RKO (cell line): ENCODE measurements around the gene SLC5A10.

Source experiments
- DNase-seq: peaks from one replicate; pipeline ENCODE4 v3.0.0-alpha.2; 2016; ENCODE audit warnings: low spot score

SLC5A10 gene

DNA sequence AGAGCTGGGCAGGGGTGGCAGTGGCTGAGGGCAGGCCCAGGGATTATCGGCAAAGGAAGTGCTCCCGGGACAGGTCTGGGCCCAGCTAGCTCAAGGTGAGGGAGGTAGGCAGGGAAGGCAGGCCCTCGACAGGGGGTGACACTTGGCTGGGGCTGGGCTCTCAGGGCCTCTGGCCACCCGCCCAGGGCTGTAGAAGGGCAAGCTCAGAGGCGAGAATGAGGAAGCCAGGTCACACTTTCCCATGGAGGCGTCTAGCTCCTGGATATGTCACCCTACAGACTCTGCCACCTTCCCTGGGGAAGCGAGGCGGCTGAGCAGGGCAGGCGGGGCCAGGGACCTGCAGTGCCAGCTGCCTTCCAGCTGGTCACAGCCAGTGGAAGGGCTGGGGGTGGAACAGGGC is 33.5 kb downstream of the SLC5A10 start:
- DNase-seq: no peak

DNA sequence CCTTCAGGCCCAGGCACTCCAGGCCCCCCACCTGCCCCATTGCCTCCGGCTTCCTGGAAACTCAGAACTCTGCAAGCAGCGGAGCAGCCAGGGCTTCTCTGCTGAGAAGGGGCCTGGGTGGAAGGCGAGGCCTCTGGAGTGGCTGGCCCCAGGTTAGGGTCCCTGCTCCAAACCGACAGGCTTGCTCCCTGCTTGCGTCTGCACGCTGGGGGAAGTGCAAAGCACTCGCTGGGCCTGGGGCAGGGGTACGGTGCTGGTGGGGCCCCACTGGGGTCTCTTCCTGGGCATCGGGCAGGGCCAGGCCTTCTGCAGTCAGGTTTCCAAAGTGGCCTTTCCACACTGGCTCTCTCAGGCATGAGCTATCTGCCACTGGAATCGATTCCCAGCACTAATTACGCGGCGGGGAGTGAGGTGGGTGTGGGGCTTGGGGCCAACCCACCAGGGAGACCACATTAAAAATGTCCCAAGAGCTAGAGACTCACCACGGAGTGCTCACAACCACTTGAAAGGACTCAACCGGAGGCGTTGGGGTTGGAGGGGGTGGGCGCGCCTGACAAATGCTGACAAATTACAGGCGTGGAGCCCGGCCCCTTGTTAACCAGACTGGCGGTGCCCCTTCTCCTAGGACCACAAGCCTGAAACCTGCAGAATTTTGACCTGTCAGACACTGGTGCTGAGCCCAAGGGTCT is 34.7 kb downstream of the SLC5A10 start:
- no peak for DNase-seq

DNA sequence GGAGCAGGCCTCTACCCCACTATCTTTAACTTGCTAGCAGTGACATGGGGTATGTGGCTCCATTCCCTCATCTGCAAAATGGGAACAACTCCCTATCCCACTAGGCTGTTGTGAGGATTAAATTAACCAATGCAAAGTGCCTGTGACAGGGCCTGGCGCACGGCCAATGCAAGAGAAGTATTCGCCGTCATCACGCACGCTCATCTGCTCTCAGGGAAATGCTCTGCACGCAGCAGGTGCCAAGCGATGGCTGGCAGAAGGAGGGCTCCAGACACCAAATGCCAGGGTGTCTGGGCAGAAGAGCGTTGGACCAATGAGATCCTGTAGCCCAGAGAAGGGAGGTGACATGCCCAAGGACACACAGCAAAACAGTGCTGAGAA is 35.3 kb downstream of the SLC5A10 start:
- no peak for DNase-seq

DNA sequence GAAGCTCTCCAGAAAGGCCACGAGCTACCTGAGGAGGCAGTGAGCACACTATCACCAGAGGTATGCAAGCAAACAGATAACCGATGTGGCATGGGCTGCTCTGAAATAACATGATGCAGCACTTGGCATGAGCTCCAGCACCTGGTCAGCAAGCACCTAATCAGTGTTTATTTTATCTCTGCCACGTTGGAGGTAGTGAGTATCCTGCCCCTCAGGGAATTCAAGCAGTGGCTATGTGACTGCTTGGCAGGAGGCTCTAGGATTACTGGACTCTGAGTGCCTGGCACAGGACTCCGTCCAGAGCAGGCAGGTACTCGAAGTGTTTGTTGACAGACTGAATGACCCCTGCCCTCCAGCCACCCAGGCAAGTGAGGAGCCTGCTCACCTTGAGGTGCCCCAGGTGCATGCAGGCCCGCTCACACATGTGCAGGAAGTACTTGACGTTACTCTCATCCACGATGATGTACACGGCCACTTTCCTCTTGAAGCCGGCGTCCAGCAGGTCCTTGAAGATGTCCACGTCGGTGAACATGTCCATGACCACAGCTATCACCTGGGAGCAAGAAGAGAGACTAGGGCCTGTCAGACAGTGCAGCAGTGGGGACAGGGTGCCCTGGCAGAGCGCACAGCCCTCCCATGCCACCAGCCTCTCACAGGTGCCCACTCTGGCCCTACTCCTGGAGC is 36.0 kb downstream of the SLC5A10 start:
- DNase-seq: no peak

DNA sequence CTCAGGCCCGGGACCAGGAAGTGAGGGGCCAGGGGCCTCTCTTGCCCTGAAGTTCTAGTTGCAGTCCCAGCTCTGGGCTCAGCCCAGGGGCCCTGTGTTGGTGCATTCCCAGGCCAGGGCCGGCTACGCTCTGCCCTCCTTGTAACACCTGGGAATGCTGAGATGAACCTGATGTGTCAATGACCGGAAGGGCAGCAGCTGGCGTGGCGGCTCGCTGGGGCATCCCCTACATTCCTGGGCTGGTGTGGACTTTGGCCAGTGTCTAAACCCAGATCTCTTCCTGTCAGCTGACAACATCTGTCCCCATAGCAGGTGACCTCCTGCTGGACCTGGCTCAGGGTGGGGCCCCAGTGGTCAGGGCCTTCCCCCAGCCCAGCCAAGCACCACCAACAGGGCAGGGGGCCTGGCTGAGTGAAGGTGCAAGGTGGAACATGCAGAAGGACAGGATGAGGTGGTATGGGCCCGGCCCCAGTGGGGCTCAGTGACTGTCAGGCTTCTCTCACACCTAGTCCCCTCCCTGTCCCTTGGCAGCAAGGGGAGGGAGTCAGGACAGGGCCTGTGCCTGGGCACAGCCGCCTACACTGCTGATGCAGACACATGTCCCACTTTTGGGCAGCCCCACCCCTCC is 36.7 kb downstream of the SLC5A10 start:
- no peak for DNase-seq

DNA sequence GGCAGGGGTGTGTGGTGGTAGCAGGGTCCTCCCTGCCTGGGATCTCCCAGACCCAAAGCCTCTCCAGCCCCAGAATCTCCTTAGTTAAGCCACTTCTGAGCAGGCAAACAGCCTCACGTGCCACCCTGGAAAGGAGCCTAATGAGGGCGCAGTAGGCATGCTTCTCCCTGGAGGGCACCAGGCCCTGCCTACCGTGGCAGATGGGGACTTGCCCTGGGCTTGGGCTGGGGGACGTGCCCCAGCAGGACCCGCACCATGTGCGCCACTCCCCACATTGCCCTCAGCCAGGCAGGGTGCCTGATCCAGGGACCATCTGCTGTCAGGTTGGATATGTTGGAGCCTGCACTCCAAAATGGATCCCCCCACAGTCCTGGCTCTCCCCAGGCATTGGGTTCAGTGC is 38.4 kb downstream of the SLC5A10 start:
- no peak for DNase-seq

DNA sequence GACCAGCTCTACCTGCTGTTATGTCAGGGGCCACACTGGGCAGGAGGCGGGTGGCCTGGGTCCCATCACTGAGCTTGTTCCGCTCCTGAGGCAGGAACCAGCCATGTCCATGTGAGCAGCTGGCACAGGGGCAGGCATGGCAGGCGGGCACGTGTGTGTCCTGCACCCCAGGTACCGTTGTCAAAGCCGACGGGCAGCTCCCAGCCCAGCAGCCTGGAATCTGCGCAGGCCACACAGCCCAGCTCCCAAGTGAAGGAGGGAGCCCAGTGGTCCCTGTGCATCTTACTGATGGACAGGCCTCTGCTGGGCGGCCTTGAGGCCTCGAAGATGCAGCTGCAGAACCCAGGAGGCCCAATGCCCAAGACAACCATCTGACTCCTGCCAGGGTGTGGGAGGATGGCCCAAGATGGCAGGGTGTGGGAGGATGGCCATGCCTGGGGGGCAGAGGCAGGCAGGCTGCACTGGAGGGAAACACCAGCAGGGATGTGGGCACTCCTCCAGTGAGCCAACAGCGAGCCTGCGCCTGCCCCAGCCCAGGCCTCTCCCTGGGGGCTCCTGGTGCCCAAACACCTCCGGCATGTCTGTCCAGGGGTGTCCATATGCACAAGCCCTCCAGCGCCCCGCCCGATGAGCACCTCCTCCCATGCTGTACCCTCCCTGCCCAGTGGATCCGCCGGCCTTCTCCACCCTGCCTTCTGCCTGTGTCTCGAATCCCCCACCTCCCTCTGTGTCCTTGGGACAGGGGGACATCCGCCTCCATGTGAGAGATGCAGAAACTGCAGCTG is 39.8 kb downstream of the SLC5A10 start:
- DNase-seq: no peak

DNA sequence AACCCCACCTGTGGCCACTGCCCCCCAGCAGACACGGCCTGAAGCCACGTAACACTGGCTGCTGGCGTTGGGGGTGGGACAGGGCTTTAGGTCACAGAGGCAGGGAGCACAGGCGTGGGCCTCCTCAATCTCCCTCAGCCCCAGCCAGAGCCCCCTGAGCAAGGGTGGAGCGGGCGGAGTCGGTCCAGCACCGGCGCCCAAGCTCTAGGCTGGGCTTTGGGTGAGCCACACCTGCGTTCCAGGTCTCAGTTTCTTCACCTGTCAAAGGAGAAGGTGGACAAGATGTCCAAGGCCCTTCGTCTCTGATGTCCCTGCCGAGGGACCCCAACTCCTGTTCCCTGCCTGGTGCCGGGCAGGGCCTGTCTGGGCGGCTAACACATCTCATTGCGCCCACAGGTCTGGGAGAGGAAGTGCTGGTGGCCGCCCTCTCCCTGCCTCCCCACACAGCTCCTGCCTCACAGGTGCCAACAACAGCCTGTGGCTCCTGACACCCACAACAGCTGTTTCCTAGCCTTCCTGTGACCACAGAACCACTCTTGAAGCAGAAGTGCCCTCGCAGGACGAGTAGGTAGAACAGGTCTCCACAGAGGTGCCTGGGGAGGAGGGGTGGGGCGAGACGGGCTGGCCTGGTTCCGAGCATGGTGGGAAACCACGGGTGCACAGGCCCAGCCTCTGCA is 40.6 kb downstream of the SLC5A10 start:
- no peak for DNase-seq

DNA sequence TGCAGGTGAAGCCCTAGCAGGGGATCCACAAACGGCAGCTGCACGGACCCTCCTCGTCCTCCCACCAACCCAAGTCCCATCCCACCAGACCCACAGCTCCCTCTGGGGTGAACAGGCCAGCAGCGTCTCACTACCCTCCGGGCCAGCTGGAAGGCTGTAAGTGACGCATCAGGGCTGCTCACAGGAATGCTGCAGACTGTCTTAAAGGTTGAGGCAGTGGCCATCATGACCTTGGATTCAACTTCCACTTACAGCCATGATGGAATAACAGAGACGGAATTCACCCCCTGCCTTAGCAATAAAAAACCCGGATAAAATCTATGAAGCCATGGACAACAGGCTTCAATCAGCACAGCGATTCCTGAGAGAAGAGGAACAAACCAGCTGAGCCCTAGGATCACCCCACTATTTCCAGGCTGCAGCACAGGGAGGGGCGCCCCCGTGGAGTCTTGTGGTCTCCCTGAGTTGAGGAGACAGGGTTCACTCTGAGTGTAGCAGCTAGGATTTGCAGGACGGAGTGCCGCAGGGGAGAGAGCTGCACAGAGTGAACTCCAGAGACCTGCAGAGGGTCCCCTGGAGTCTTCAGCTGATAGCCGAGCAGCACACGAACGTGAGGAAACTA is 42.1 kb downstream of the SLC5A10 start:
- no peak for DNase-seq

DNA sequence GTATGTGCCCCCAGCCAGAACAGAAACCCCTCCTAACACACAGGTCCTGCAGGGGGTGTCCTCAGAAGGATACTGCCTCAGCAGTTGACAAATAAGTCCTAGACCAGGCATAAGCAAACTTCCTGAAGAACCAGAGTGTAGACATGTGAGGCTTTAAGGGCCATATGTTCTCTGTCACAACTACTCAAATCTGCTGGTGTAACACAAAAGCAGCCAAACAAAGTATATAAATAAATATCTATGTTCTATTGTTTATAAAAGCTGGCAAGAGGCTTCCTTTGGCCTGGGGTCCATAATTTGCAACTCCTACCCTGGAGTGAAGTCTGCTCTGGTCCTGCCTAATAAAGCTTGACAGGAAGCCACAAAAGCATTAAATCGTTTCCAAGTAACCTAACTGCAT is 42.7 kb downstream of the SLC5A10 start:
- DNase-seq: no peak

DNA sequence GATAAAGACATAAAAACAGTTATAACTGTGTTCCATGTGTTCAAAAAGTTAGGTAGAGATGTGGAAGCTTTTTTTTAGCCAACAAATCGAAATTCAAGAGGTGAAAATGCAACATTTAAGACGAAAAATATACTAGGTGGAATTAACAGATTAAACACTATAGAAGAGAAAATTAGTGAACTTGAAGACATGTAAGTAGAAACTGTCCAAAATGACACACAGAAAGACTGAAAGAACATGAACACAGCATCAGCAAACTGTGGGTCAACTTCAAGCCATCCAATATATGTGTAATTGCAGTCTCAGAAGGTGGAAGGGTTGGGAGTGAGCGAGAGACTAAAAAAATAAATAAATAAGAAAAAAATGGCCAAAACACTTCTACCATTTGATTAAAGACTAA is 43.3 kb downstream of the SLC5A10 start:
- no peak for DNase-seq

DNA sequence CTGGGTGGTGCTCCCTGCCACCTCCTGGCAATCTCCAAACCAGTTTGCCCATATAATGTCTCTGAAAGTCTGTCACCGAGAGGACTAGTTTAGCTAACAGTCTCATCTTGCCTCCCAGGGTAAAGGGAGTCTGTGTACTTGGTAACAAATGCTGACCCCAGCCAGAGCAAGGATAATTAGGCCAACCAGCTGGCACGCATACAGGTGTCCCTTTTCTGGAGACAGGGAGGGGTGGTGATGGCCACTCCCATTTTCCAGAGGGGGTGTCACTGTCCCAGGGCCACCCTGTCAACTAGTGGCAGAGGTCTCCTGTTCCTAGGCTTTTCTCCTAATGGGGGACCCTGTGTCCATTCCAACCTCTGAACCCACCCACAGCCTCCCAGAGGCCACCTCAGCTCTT is 44.5 kb downstream of the SLC5A10 start:
- no peak for DNase-seq

DNA sequence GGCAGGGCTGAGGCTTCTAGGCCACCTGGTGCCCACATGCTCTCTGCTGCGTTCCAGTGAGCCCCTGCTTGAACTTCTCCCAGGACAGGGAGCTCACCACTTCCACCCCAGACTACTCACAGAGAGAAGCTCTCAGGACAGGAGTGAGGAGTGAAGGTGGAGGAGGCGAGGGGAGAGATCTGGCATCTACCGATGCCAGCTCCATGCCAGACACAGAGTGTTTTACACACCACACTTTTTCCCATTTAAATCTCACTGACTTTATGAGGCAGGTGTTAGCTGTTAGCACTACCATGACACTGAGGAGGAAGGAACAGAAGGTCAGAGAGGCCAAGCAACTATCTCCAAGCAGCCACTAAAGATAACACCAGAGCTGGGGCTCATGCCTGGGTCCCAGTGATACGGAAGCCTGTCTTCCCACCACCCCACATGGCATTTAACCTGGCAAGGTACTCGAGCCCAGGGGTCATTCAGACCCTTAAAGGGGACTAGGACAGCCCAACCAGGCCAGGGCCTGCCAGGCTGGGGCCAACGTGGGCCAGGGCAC is 45.8 kb downstream of the SLC5A10 start:
- no peak for DNase-seq

DNA sequence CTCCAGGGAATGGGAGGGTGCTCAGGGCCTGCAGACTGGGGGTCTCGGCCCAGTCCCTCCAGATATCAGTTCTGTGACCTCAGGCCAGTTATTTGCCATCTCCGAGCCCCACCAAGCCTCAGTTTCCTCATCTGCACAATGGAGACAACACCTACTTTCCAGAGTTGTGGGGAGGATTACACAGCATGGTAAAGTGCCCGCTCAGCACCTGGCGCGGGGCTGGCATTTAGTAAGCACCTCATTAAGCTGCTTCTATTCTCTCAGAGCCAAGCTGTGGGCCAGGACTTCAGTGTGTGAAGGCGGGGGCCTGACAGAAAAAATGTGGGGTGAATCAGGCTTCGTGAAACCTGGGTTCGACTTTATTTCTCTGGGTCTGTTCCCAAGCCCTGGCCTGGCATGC is 47.4 kb downstream of the SLC5A10 start:
- DNase-seq: no peak

DNA sequence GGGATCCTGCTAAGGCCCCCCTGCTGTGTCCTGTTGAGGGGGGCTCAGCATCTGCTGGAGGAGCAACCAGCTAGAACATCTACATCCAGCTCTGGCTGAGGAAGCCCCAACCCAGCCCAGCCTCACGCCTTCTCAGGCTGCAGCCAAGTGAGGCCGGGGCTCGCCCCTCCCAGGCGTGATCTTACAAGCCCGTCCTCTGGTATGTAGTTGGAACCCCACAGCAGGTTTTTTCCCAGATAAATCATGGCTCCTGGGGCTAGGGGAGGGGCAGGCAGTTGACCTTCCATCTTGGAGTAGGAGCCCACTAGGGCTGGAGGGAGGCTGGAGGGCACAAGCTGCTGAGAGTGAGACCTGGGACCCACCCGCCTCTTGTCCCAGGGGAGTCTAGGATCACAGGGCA is 47.9 kb downstream of the SLC5A10 start:
- no peak for DNase-seq

DNA sequence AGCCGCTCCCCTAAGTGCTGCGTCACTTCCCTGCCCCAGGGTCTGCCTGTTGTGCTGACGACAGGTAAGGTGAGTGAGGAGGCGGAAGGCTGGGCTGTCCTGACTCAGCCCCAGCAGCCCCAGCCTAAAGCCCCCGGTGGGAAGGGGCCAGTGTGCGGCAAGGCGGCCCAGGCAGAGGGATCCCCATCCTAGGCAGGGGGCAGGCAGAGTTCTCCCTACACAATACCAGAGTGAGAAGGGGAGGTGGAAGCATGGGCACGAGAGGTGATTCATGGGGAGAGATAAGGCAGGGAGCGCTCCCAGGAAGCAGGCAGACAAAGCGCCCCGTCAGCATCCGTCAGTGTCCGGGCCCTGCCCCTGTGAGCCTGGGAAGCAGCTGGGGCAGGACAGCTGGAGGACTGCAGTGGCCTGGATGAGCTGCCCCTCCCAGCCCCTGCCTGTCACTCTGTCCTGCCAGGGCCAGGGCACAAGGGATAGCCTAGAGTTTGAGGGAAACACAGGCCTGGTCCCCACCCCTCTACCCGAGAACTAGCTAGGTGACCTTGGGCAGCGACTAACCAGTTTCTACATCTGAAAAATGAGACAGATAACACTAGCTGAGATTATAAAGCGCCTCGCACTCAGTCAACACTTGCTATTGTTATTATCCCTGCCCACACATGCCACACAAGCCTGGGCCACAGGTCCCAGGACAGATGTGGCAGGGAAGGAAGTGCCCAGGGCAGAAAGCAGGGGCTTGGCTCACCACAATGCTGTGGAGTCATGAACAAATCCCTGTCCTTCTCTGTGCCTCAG is 48.8 kb downstream of the SLC5A10 start:
- peak; percentile 82 for DNase-seq

DNA sequence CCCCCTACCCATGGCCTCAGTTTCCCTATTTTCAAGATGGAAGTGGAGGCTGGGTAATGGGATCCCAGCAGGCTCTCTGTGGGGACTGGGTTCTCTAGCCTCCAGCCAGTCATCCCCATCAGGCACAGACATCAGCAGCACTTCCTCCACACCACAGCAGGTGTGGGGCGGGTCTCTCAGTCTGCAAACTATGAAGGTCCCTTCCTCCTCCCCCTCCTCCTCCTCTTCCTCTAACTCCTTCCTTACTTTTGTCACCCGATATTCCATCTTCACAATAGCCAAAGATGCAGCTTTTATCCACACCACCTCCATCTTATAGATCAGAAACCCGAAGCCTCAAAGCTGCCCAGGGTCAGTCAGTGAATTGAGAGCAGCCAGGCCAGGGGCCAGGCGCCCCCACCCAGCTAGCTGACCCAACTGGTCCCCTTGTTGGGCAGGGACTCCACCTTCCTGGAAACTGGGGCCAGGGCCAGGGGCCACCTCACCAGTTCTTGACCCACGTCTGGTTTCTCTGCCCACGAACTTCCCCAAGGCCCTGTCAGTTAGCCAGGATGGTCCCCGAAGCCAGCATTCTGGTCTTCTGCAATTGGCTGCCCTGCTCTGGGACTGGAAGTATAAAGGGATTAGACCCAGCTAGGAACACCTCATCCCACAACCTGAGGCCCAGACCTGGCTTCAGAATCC is 50.1 kb downstream of the SLC5A10 start:
- DNase-seq: peak; percentile 21

DNA sequence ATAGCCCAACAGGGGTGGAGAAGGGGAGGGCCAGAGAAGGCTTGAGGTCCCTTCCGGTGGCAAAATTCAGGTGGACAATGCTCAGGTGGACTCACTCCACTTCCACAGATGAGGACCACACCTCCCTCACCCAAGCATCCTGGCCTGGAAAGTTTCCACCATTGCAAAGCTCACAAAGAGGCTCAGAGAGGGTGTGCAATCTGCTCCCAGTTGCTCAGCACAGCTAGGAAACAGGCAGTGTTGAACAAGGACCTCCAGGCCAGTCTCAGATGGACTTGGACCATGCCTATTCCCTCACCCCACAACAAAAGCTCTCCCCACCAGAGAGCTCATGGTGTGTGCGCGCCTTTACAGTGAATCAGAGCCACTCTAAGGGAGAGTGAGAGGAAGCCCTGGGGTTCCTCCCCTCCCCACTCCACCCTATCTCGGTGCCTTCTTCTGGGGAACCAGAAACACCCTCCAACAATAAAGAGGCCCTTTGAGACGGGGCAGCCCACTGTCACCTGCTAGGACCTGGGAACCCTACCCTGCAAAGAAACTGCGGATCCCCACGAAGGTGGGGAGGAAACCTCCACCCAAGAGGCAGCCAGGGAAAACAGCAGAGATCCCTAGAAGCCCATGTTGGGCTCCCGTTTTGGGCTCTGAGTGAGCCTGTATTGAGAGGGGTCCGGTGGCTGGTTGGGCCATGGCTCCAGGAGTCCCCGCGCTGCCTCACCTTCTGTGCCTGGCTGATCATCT is 51.0 kb downstream of the SLC5A10 start:
- DNase-seq: peak; percentile 83
